GM18907 (cell line): ENCODE results near the gene IGF2BP1.
"Not testable (repeated sequence)": the region's sequence is repeated elsewhere in the genome, so short reads cannot be mapped to it uniquely, and the experiment has no call there.

Experiments
- ATAC-seq: cut with Tn5 transposase; IDR thresholded peaks from one replicate; pipeline ENCODE4 v1.9.1; 2021; ENCODE audit warnings: mild to moderate bottlenecking, moderate library complexity; ENCODE audit not compliant: unreplicated experiment

IGF2BP1 gene

GRCh38 chr17:49051269-49051668 is 54.1 kb downstream of the IGF2BP1 start:
- ATAC-seq, result no peak

- ATAC-seq, result no peak
These were observed 56.1 kb downstream of the IGF2BP1 start for GRCh38 chr17:49053171-49053829.

- ATAC-seq, result no peak
These were observed 57.3 kb downstream of the IGF2BP1 start for GRCh38 chr17:49054342-49055092.

DNA sequence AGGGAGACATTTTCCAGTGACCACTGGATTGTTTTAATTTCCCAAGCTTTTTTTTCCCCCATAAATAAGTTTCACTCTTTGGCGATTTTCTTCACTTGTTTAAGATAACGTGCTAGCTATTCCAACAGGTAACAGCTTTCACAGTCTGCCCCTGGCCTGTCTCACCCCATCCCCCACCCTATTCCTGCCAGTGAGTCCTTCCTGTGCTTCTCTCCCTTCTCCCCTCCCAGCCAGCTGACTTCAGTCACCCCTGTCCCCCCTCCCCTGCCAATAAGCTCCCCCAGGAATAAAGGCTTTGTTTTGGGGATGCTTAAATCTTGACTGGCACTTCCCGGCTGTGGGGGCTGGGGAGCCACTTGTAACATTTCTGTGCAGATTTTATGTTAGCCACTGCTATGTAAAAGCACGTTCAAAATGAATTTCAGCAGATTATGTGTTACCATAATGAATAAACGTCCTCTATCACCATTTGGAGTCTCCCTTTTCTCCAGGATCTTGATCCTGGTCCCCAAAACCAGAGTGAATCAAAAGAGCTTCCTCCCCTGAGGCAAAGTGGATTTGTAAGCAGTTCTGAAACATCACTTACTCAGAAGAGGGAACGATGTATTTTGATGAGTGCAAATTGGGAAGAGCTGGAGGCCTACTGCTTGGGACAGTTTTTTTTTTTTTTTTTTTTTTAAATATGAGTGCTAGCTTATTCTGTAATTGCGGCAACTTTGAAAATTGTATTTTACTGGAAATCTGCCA is 58.2 kb downstream of the IGF2BP1 start:
- ATAC-seq, result no peak

- ATAC-seq, result no peak
These were observed 64.3 kb downstream of the IGF2BP1 start for GRCh38 chr17:49061524-49061943.

DNA sequence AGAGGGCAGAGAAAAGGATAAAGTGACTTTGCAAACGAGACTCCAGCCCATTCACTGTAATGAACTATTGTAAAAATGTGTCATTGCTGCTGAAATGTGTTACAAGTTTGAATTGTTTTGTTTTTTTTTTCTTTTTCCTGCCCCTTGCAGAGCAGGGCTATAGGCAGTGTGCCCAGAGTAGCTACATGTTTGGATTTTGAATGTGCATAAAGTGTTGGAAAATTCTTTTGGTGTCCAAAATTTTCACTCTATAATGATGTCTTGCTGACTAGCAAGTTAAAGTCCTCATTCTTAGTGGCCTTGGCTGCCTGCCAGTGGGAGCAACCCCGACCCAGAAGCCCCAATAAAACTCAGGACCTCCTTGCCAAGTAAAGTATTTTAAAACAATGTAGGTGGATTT is 66.5 kb downstream of the IGF2BP1 start:
- no peak for ATAC-seq

GRCh38 chr17:49067163-49067562 is 70.0 kb downstream of the IGF2BP1 start:
- ATAC-seq, result no peak

DNA sequence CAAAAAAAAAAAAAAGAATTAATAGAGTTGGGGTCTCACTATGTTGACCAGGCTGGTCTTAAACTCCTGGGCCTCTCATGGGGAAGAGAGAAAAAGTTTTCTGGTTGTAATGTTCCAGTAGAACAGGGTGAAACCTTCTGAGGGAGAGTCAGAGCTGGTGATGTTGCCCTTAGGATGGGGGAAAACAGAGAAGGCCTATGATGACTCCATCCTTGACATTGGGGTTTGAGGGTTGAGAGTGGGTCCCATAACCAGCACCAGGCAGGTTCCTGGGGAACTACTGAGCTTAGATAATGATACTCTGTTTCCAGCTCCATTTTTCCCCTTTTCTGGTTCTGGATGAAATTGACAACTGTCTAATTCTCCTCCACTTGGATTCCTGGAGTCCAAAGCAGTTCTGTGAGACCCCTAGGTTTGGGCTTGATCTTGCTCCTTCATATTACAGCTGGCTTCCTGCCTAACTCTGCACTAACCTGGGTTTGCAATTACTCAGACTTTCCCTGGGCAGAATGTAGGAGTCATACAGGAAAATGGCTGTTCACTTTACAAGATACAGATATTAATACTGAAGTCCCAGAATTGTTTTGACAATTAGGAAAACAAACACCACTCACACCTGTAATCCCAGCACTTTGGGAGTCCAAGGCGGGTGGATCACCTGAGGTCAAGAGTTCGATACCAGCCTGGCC is 72.5 kb downstream of the IGF2BP1 start:
- ATAC-seq, result no peak

DNA sequence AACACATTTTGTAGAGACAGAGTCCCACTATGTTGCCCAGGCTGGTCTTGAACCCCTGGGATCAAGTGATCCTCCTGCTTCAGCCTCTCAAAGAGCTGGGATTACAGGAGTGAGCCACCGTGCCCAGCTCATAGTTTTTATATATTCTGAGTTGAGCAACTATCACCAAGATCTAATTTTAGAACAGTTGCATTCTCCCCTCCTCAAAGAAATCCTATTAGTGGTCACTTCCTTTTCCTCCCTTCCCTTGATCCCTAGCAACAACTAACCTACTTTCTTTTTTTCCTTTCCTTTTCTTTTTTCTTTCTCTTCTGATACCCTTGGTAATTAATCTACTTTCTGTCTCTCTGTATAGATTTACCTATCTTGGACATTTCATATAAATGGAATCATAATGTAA is 73.9 kb downstream of the IGF2BP1 start:
- no peak for ATAC-seq

GRCh38 chr17:49074851-49075540 is 77.8 kb downstream of the IGF2BP1 start:
- ATAC-seq, result no peak

GRCh38 chr17:49076573-49077384 is 79.6 kb downstream of the IGF2BP1 start:
- no peak for ATAC-seq

GRCh38 chr17:49078248-49078647 is 81.1 kb downstream of the IGF2BP1 start:
- ATAC-seq, result no peak

- no peak for ATAC-seq
These were observed 82.9 kb downstream of the IGF2BP1 start for GRCh38 chr17:49079840-49080663.

DNA sequence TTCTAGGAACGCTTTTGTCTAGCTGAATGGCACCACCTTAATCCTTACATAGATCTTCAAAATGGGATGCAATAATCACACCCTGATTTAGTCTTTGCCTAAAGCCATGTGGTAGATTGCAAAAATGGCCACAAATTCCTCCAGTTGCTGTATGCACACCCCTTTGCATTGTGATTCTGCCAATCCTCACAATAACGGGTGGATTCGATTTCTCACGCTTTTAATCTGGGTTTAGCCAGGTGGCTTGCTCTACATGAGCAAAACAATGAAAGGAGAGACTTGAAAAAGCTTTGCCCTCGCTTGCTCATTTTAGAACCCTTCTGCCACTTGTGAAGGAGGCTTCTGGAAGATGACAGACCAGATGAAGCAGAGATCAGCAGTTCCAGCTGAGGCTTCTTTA is 85.0 kb downstream of the IGF2BP1 start:
- ATAC-seq, result no peak

- not testable (repeated sequence) for ATAC-seq
These were observed 87.9 kb downstream of the IGF2BP1 start for GRCh38 chr17:49085046-49085445.

DNA sequence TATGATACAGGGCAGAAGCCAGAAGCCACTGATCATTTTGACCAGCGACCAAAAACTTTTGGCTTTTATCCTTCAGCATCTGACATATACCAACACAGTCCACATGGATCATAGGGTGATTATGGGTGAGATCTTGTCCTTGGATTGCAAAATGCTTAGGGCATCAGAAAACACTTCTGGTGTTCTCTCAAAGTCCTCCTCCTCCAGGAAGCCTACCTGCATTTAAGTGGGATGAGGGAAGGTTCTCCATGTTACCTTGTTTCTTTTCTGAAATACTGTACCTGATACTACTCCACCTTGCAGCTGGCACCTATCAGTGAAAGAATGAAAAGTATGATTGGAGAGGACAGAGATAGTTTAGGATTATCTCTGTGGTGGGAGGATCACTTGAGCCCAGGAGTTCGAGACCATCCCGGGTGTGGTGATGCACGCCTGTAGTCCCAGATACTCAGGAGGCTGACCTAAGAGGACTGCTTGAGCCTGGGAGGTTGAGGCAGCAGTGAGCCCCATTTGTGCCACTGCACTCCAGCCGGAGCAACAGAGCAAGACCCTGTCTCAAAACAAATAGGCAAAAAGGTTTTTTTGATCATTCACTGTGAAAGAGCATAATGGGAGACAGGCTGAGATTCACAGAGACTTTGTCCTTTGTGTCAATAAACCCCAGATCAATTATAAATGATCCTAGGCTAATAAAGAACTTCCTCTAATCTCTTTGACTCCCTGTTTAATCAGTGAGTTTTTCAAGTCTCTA is 88.6 kb downstream of the IGF2BP1 start:
- ATAC-seq, result no peak

GRCh38 chr17:49086316-49086605 is 89.1 kb downstream of the IGF2BP1 start:
- ATAC-seq, result no peak

- ATAC-seq, result no peak
These were observed 89.5 kb downstream of the IGF2BP1 start for GRCh38 chr17:49086649-49087048.
